HG03175 (cell line): ENCODE data around the gene CREG2.

Source experiments
- ATAC-seq: cut with Tn5 transposase; IDR thresholded peaks from one replicate; pipeline ENCODE4 v1.9.1; 2021; ENCODE audit warnings: mild to moderate bottlenecking, moderate library complexity; ENCODE audit not compliant: unreplicated experiment

CREG2 gene

GRCh38 chr2:101310834-101311695 is 76.2 kb downstream of the CREG2 start:
- no peak for ATAC-seq

GRCh38 chr2:101310090-101310833 is 77.0 kb downstream of the CREG2 start:
- no peak for ATAC-seq

GRCh38 chr2:101308432-101309210 is 78.7 kb downstream of the CREG2 start, which contains the start of gene RNF149:
TSS of gene RNF149 (minus strand) at chr2:101308701. CDS start at chr2:101308588, 113 bp downstream.
- peak; percentile 64 for ATAC-seq

- peak; percentile 24 for ATAC-seq
Observed at GRCh38 chr2:101307950-101308431, 79.3 kb downstream of the CREG2 start.

GRCh38 chr2:101307503-101307902 is 79.8 kb downstream of the CREG2 start:
- no peak for ATAC-seq

- peak; percentile 1 for ATAC-seq
Observed at GRCh38 chr2:101306410-101306809, 80.9 kb downstream of the CREG2 start.

GRCh38 chr2:101305492-101306078 is 81.7 kb downstream of the CREG2 start:
- ATAC-seq: no peak

GRCh38 chr2:101305035-101305434 is 82.3 kb downstream of the CREG2 start:
- no peak for ATAC-seq

GRCh38 chr2:101303688-101304087 is 83.6 kb downstream of the CREG2 start:
- no peak for ATAC-seq

- no peak for ATAC-seq
Observed at GRCh38 chr2:101302016-101302415, 85.3 kb downstream of the CREG2 start.

GRCh38 chr2:101300836-101301235 is 86.5 kb downstream of the CREG2 start:
- ATAC-seq: no peak

- ATAC-seq: peak; percentile 55
Observed at GRCh38 chr2:101300164-101300563, 87.1 kb downstream of the CREG2 start.

GRCh38 chr2:101299604-101300003 is 87.7 kb downstream of the CREG2 start:
- no peak for ATAC-seq

GRCh38 chr2:101297383-101297782 is 89.9 kb downstream of the CREG2 start:
- no peak for ATAC-seq

GRCh38 chr2:101296371-101296770 is 90.9 kb downstream of the CREG2 start:
- ATAC-seq: no peak

- no peak for ATAC-seq
Observed at GRCh38 chr2:101295895-101296294, 91.4 kb downstream of the CREG2 start.
